Mesothelial cell of epicardium (in vitro differentiated cells): ENCODE results near the gene MGRN1. TPM values are rescaled to one million over a fixed set of nuclear protein-coding genes. Genes with fewer than 3 reads are reported as not detected.

Experiments used
- DNase-seq, 2 experiments: peaks; one replicate each; pipeline ENCODE4 v3.0.0; 2021; ENCODE audit warnings: low spot score in 2 of 2; ENCODE audit not compliant: unreplicated experiment in 2 of 2
- H3K27ac Mint-ChIP-seq: 2 replicates; pipeline ENCODE4 v1.8.0; 2021; ENCODE audit warnings: mixed read lengths
- H3K27me3 Mint-ChIP-seq: 2 replicates; pipeline ENCODE4 v1.8.0; 2021; ENCODE audit warnings: low read depth, mixed read lengths
- H3K36me3 Mint-ChIP-seq: 2 replicates; pipeline ENCODE4 v1.8.0; 2021; ENCODE audit warnings: mixed read lengths
- H3K4me1 Mint-ChIP-seq: 2 replicates; pipeline ENCODE4 v1.8.0; 2021; ENCODE audit warnings: mixed read lengths
- H3K4me3 Mint-ChIP-seq: 2 replicates; pipeline ENCODE4 v1.8.0; 2021; ENCODE audit warnings: mild to moderate bottlenecking, moderate library complexity, mixed read lengths
- H3K9me3 Mint-ChIP-seq: 2 replicates; pipeline ENCODE4 v1.8.0; 2021; ENCODE audit warnings: mixed read lengths
- CTCF ChIP-seq: fragments of 200-600 bp; sonication (generic); IDR thresholded peaks from one replicate; pipeline ENCODE4 v1.5.0; 2021; ENCODE audit warnings: antibody characterized with exemption; ENCODE audit not compliant: unreplicated experiment
- total RNA-seq: library from RNA; stranded (reverse); gene quantifications from 3 replicates; pipeline ENCODE4 v1.2.1, GENCODE V29; 2021

MGRN1 gene
- total RNA-seq, 1 donor from 2014 or later = 110 TPM

GRCh38 chr16:4580250-4580649 lies 44.4 kb upstream of the MGRN1 start:
- Mint-ChIP-seq H3K4me1 (no peaks in the 10 kb centered on the region), H3K9me3 (no peaks in the 10 kb centered on the region), H3K27me3 (no peaks in the 10 kb centered on the region), H3K36me3 (no peaks in the 10 kb centered on the region), H3K4me3 (no peak overlapping the region), H3K27ac (no peak overlapping the region)
- no peak for TF ChIP-seq CTCF
- DNase-seq = no peak

GRCh38 chr16:4583906-4584305 lies 40.7 kb upstream of the MGRN1 start:
- H3K36me3 Mint-ChIP-seq = no peaks in the 10 kb centered on the region
- H3K4me1 Mint-ChIP-seq = no peaks in the 10 kb centered on the region
- DNase-seq = no peak

DNA sequence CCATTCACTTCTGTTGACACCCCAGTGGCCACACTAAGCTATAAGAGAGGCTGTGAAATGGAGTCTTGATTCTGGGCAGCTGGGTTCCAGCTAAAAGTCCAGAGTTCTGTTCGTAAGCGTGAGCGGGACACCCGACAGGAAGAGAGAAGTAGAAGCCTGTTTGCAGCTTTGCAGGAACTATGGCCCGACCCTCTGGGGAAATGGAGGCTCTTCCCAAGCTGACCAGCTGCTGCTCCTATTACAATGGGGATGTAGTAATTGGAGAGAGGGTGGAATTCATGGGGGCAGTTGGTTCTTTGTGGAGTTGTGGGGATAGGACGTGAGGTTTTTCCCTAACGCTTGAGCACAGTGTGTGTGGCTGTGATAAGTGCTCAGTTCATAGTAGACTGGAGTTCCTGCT lies 38.3 kb upstream of the MGRN1 start:
- TF ChIP-seq CTCF = no peak
- H3K36me3 Mint-ChIP-seq = no peaks in the 10 kb centered on the region
- no peak overlapping the region for H3K27ac Mint-ChIP-seq
- H3K27me3 Mint-ChIP-seq = peaks cover 15% of the 10 kb centered on the region
- H3K4me1 Mint-ChIP-seq = no peaks in the 10 kb centered on the region
- no peaks in the 10 kb centered on the region for H3K9me3 Mint-ChIP-seq
- DNase-seq = no peak
- H3K4me3 Mint-ChIP-seq = no peak overlapping the region

More at GRCh38 chr16:4583906-4584305, 40.7 kb upstream of the MGRN1 start:
- H3K27ac Mint-ChIP-seq = no peak overlapping the region
- TF ChIP-seq CTCF = no peak
- peaks cover 15% of the 10 kb centered on the region for H3K27me3 Mint-ChIP-seq
- H3K9me3 Mint-ChIP-seq = no peaks in the 10 kb centered on the region
- H3K4me3 Mint-ChIP-seq = no peak overlapping the region

DNA sequence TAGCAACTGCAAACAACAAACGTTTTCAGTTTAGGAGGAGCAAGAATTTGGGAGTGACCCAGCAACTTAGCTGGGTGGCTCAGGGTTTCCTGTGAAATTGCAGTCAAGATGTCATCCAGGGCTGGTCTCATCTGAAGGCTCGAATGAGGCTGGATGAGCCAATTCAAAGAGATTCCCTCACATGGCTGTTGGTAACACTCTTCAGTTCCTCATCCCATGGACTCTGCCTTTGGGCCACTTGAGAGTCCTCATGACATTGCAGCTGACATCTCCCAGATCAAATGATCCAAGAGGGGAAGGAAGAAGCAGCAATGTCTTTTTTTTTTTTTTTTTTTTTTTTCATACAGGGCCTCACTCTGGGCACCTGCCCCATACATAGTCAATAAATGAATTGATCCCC lies 36.2 kb upstream of the MGRN1 start:
- no peaks in the 10 kb centered on the region for H3K36me3 Mint-ChIP-seq
- no peak for TF ChIP-seq CTCF
- peaks cover 15% of the 10 kb centered on the region for H3K27me3 Mint-ChIP-seq
- H3K4me1 Mint-ChIP-seq = no peaks in the 10 kb centered on the region
- DNase-seq = no peak
- H3K4me3 Mint-ChIP-seq = no peak overlapping the region
- no peak overlapping the region for H3K27ac Mint-ChIP-seq
- no peaks in the 10 kb centered on the region for H3K9me3 Mint-ChIP-seq

DNA sequence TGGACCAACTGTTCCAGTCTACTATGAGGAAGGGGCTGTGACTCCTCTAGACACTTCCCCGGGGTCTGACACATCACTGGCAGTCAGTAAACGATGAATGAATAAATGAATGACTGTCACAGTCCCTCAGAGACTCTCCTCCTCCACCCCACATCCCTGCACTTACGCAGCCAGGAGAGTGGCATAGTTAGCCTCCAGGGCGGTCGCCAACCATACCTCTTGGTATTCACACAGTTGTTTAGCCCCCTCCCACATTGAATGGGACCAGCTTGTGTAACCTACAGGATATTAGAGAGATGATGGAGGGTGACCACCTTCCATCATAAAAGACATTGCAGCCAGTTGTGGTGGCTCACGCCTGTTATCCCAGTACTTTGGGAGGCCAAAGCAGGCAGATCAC lies 35.7 kb upstream of the MGRN1 start:
- DNase-seq = no peak
- Mint-ChIP-seq H3K36me3 (no peaks in the 10 kb centered on the region), H3K4me3 (no peak overlapping the region), H3K9me3 (no peaks in the 10 kb centered on the region), H3K27ac (no peak overlapping the region), H3K27me3 (peaks cover 15% of the 10 kb centered on the region), H3K4me1 (no peaks in the 10 kb centered on the region)
- no peak for TF ChIP-seq CTCF

GRCh38 chr16:4591191-4591590 lies 33.4 kb upstream of the MGRN1 start:
- Mint-ChIP-seq H3K9me3 (no peaks in the 10 kb centered on the region), H3K4me1 (no peaks in the 10 kb centered on the region), H3K36me3 (no peaks in the 10 kb centered on the region), H3K27me3 (peaks cover 14% of the 10 kb centered on the region), H3K27ac (no peak overlapping the region), H3K4me3 (no peak overlapping the region)
- no peak for TF ChIP-seq CTCF
- DNase-seq = no peak
